OCI-LY3 (cell line): Measurements from ENCODE around the gene PARP8.

Experiments used
- EZH2phosphoT487 ChIP-seq: fragments of 200-600 bp; shearing (Covaris generic); IDR thresholded peaks from 2 replicates; pipeline ENCODE4 v1.6.1; 2018; ENCODE audit warnings: antibody characterized with exemption, mixed run types, low read depth
- TF ChIP-seq, protein P1 (sequence below): fragments of 200-600, 300-600 bp; sonication (generic); IDR thresholded peaks from 2 replicates; pipeline ENCODE4 v1.5.1; 2014; ENCODE audit warnings: antibody characterized with exemption, low read length, low read depth

- TF ChIP-seq, protein P1, sequence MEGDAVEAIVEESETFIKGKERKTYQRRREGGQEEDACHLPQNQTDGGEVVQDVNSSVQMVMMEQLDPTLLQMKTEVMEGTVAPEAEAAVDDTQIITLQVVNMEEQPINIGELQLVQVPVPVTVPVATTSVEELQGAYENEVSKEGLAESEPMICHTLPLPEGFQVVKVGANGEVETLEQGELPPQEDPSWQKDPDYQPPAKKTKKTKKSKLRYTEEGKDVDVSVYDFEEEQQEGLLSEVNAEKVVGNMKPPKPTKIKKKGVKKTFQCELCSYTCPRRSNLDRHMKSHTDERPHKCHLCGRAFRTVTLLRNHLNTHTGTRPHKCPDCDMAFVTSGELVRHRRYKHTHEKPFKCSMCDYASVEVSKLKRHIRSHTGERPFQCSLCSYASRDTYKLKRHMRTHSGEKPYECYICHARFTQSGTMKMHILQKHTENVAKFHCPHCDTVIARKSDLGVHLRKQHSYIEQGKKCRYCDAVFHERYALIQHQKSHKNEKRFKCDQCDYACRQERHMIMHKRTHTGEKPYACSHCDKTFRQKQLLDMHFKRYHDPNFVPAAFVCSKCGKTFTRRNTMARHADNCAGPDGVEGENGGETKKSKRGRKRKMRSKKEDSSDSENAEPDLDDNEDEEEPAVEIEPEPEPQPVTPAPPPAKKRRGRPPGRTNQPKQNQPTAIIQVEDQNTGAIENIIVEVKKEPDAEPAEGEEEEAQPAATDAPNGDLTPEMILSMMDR: peak; percentile 74
- no peak for TF ChIP-seq EZH2phosphoT487
Measured at GRCh38 chr5:50751064-50751657, 84.7 kb downstream of the PARP8 start.
